Hepatocyte (in vitro differentiated cells): Measurements from ENCODE around the gene IL12RB2.

Experiments used
- EZH2 ChIP-seq: fragments of 200-600 bp; sonication (generic); IDR thresholded peaks from 2 replicates; pipeline ENCODE4 v1.6.1; 2016; ENCODE audit warnings: antibody characterized with exemption, mild to moderate bottlenecking, borderline replicate concordance
- EZH2phosphoT487 ChIP-seq: fragments of 200-600 bp; sonication (generic); IDR thresholded peaks from one replicate; pipeline ENCODE4 v1.6.1; 2018; ENCODE audit warnings: antibody characterized with exemption, mild to moderate bottlenecking, low read depth, moderate library complexity; ENCODE audit not compliant: unreplicated experiment, severe bottlenecking
- TF ChIP-seq, protein P1 (sequence below): fragments of 200-600 bp; sonication (generic); IDR thresholded peaks from 2 replicates; pipeline ENCODE4 v1.5.1; 2016; ENCODE audit warnings: antibody characterized with exemption, mild to moderate bottlenecking; ENCODE audit not compliant: poor library complexity

GRCh38 chr1:67381154-67381553 lies 73.5 kb downstream of the IL12RB2 start:
- TF ChIP-seq, protein P1, sequence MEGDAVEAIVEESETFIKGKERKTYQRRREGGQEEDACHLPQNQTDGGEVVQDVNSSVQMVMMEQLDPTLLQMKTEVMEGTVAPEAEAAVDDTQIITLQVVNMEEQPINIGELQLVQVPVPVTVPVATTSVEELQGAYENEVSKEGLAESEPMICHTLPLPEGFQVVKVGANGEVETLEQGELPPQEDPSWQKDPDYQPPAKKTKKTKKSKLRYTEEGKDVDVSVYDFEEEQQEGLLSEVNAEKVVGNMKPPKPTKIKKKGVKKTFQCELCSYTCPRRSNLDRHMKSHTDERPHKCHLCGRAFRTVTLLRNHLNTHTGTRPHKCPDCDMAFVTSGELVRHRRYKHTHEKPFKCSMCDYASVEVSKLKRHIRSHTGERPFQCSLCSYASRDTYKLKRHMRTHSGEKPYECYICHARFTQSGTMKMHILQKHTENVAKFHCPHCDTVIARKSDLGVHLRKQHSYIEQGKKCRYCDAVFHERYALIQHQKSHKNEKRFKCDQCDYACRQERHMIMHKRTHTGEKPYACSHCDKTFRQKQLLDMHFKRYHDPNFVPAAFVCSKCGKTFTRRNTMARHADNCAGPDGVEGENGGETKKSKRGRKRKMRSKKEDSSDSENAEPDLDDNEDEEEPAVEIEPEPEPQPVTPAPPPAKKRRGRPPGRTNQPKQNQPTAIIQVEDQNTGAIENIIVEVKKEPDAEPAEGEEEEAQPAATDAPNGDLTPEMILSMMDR: no peak
- TF ChIP-seq EZH2 (no peak), EZH2phosphoT487 (no peak)
